Raji (cell line): Measurements from ENCODE around the gene PLK5.

Experiments
- POLR2A ChIP-seq: IDR thresholded peaks from 2 replicates; pipeline ENCODE4 v1.6.1; 2011; ENCODE audit warnings: low read depth, low read length, control low read depth; ENCODE audit not compliant: insufficient read depth

The PLK5 gene

GRCh38 chr19:1502433-1503088 lies 21.3 kb upstream of the PLK5 start:
- TF ChIP-seq POLR2A = no peak

- TF ChIP-seq POLR2A = no peak
Measured at GRCh38 chr19:1503089-1503924, 20.6 kb upstream of the PLK5 start.

GRCh38 chr19:1503925-1504773 lies 19.7 kb upstream of the PLK5 start:
- TF ChIP-seq POLR2A = no peak

- TF ChIP-seq POLR2A = no peak
Measured at GRCh38 chr19:1505012-1505411, 18.9 kb upstream of the PLK5 start.

GRCh38 chr19:1505991-1506881 lies 17.6 kb upstream of the PLK5 start:
- no peak for TF ChIP-seq POLR2A

- TF ChIP-seq POLR2A = no peak
Measured at GRCh38 chr19:1507192-1507660, 16.7 kb upstream of the PLK5 start.

GRCh38 chr19:1507763-1508506 lies 15.9 kb upstream of the PLK5 start:
- no peak for TF ChIP-seq POLR2A

GRCh38 chr19:1508507-1508856 lies 15.4 kb upstream of the PLK5 start:
- no peak for TF ChIP-seq POLR2A

- no peak for TF ChIP-seq POLR2A
Measured at GRCh38 chr19:1509602-1510441, 14.1 kb upstream of the PLK5 start.

GRCh38 chr19:1510442-1510806 lies 13.5 kb upstream of the PLK5 start:
- no peak for TF ChIP-seq POLR2A

GRCh38 chr19:1510807-1511206 lies 13.1 kb upstream of the PLK5 start:
- no peak for TF ChIP-seq POLR2A

GRCh38 chr19:1511318-1512317 lies 12.3 kb upstream of the PLK5 start:
- no peak for TF ChIP-seq POLR2A
